Fibroblast of the aortic adventitia (primary cell): ENCODE data around the gene MAPK8IP2. TPM values are rescaled to one million over a fixed set of nuclear protein-coding genes. Genes with fewer than 3 reads are reported as not detected.
"Not testable (repeated sequence)": the region's sequence is repeated elsewhere in the genome, so short reads cannot be mapped to it uniquely, and the experiment has no call there.

Experiments
- DNase-seq: peaks from one replicate; pipeline ENCODE4 v3.0.0-alpha.2; 2010; ENCODE audit warnings: low read depth
- H3K4me3 ChIP-seq: 2 replicates; pipeline ENCODE4 v1.5.1; 2011; ENCODE audit warnings: low read depth, mild to moderate bottlenecking, control low read depth, low read length, moderate library complexity
- total RNA-seq: library from RNA; depleted of rRNA; stranded (reverse); fragments of >200 nt; gene quantifications from 2 replicates; pipeline ENCODE4 v1.2.3, GENCODE V29; 2012; ENCODE audit warnings: low replicate concordance
- TF ChIP-seq, protein P1 (sequence below): IDR thresholded peaks from 2 replicates; pipeline ENCODE4 v1.5.1; 2011; ENCODE audit warnings: mild to moderate bottlenecking, low read length, control low read depth, inconsistent platforms; ENCODE audit not compliant: insufficient read depth

Gene MAPK8IP2
- total RNA-seq, 1 donor: 0.27 TPM

GRCh38 chr22:50640857-50641647, 40.5 kb downstream of the MAPK8IP2 start:
- TF ChIP-seq, protein P1, sequence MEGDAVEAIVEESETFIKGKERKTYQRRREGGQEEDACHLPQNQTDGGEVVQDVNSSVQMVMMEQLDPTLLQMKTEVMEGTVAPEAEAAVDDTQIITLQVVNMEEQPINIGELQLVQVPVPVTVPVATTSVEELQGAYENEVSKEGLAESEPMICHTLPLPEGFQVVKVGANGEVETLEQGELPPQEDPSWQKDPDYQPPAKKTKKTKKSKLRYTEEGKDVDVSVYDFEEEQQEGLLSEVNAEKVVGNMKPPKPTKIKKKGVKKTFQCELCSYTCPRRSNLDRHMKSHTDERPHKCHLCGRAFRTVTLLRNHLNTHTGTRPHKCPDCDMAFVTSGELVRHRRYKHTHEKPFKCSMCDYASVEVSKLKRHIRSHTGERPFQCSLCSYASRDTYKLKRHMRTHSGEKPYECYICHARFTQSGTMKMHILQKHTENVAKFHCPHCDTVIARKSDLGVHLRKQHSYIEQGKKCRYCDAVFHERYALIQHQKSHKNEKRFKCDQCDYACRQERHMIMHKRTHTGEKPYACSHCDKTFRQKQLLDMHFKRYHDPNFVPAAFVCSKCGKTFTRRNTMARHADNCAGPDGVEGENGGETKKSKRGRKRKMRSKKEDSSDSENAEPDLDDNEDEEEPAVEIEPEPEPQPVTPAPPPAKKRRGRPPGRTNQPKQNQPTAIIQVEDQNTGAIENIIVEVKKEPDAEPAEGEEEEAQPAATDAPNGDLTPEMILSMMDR: no peak
- H3K4me3 ChIP-seq: no peak overlapping the region
- no peak for DNase-seq

GRCh38 chr22:50641696-50642607, 41.4 kb downstream of the MAPK8IP2 start:
- no peak overlapping the region for H3K4me3 ChIP-seq
- DNase-seq: no peak
- TF ChIP-seq, protein P1: peak; percentile 47

DNA sequence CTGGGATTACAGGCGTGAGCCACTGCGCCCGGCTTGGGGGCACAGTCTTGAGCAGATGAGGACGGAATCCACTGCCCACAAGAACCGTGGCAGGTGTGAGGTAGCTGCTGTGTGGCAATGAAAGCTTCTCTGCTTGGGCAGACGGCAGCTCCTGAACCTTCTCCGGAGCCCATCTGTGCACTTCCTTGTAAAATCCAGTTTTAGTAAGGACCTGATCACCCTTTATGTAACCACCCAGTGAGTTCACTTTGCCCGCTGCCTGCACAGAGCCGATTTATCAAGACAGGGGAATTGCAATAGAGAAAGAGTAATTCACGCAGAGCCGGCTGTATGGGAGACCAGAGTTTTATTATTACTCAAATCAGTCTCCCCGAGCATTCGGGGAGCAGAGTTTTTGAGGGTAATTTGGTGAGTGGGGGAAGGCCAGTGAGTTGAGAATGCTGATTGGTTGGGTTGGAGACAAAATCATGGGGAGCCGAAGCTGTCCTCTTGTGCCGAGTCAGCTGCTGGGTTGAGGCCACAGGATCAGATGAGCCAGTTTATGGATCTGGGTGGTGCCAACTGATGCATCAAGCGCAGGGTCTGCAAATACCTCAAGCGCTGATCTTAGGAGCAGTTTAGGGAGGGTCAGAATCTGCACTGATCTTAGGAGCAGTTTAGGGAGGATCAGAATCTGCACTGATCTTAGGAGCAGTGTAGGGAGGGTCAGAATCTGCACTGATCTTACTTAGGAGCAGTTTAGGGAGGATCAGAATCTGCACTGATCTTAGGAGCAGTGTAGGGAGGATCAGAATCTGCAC, 42.6 kb downstream of the MAPK8IP2 start:
- H3K4me3 ChIP-seq, DNase-seq: not testable (repeated sequence)

- H3K4me3 ChIP-seq, DNase-seq: not testable (repeated sequence)
Measured at GRCh38 chr22:50643821-50644101, 43.2 kb downstream of the MAPK8IP2 start.

GRCh38 chr22:50653256-50653655, 52.7 kb downstream of the MAPK8IP2 start:
- TF ChIP-seq, protein P1: no peak
- H3K4me3 ChIP-seq: no peak overlapping the region
- DNase-seq: no peak

GRCh38 chr22:50654664-50655063, 54.1 kb downstream of the MAPK8IP2 start:
- not testable (repeated sequence) for DNase-seq, H3K4me3 ChIP-seq

GRCh38 chr22:50656122-50657070, 55.8 kb downstream of the MAPK8IP2 start:
- TF ChIP-seq, protein P1: no peak
- H3K4me3 ChIP-seq: no peak overlapping the region
- peak; percentile 35 for DNase-seq
